ENCODE data around the gene SLC25A33. TPM values are rescaled to one million over a fixed set of nuclear protein-coding genes. Genes with fewer than 3 reads are reported as not detected.

The SLC25A33 gene
- total RNA-seq, 4 donors from 2014 or later: 40.3 to 88.6 (median 49.1) TPM

- no peak for TF ChIP-seq POLR2A (IDR thresholded peaks at IDR 0.05)
- TF ChIP-seq CTCF (IDR thresholded peaks at IDR 0.05 in 4 of 5, conservative IDR thresholded peaks at IDR 0.05 in 1 of 5): no peak
- DNase-seq: no peak
- in situ Hi-C loops (cut with MboI; ENCODE audit: low sequenced_read_pairs in 4 of 4): no loop called here
- H3K4me1 ChIP-seq: peaks cover 0 to 11% of the 10 kb centered on the region in 2 donors
- no peak overlapping the region for H3K4me3 ChIP-seq
- H3K27ac ChIP-seq: no peak overlapping the region
- H3K36me3 ChIP-seq: peaks cover 0 to 25% of the 10 kb centered on the region in 2 donors
- intact Hi-C loops (cut with DNase I; ENCODE audit: low total_unique reads): no loop called here
- no peaks in the 10 kb centered on the region for H3K27me3 ChIP-seq
- H3K9me3 ChIP-seq: no peaks in the 10 kb centered on the region
- no peak for ATAC-seq
Measured at GRCh38 chr1:9606458-9606857, 67.2 kb downstream of the SLC25A33 start.

- Histone ChIP-seq H3K4me3 (no peak overlapping the region), H3K36me3 (peaks cover 0 to 24% of the 10 kb centered on the region in 2 donors), H3K9me3 (no peaks in the 10 kb centered on the region), H3K27me3 (no peaks in the 10 kb centered on the region), H3K27ac (no peak overlapping the region), H3K4me1 (peaks cover 0 to 11% of the 10 kb centered on the region in 2 donors)
- intact Hi-C loops (cut with DNase I; ENCODE audit: low total_unique reads): no loop called here
- DNase-seq: peak in 1 of 2 donors; percentile 55
- ATAC-seq: peak; percentile 32 to 56
- TF ChIP-seq CTCF (IDR thresholded peaks at IDR 0.05 in 4 of 5, conservative IDR thresholded peaks at IDR 0.05 in 1 of 5) (no peak), POLR2A (IDR thresholded peaks at IDR 0.05) (no peak)
- in situ Hi-C loops (cut with MboI; ENCODE audit: low sequenced_read_pairs in 4 of 4): no loop called here
Measured at GRCh38 chr1:9606948-9607347, 67.7 kb downstream of the SLC25A33 start.

- Histone ChIP-seq H3K9me3 (no peaks in the 10 kb centered on the region), H3K4me3 (no peak overlapping the region), H3K4me1 (peaks cover 0 to 11% of the 10 kb centered on the region in 2 donors), H3K27ac (no peak overlapping the region), H3K36me3 (peaks cover 0 to 24% of the 10 kb centered on the region in 2 donors), H3K27me3 (no peaks in the 10 kb centered on the region)
- DNase-seq: no peak
- in situ Hi-C loops (cut with MboI; ENCODE audit: low sequenced_read_pairs in 4 of 4): no loop called here
- ATAC-seq: no peak
- intact Hi-C loops (cut with DNase I; ENCODE audit: low total_unique reads): no loop called here
- TF ChIP-seq CTCF (IDR thresholded peaks at IDR 0.05 in 4 of 5, conservative IDR thresholded peaks at IDR 0.05 in 1 of 5): no peak
- TF ChIP-seq POLR2A (IDR thresholded peaks at IDR 0.05): no peak
Measured at GRCh38 chr1:9607352-9607751, 68.1 kb downstream of the SLC25A33 start.

- TF ChIP-seq POLR2A (IDR thresholded peaks at IDR 0.05): no peak
- TF ChIP-seq CTCF (IDR thresholded peaks at IDR 0.05 in 4 of 5, conservative IDR thresholded peaks at IDR 0.05 in 1 of 5): no peak
- Histone ChIP-seq H3K4me1 (peaks cover 0 to 11% of the 10 kb centered on the region in 2 donors), H3K9me3 (no peaks in the 10 kb centered on the region), H3K36me3 (peaks cover 0 to 20% of the 10 kb centered on the region in 2 donors), H3K27me3 (no peaks in the 10 kb centered on the region), H3K27ac (no peak overlapping the region), H3K4me3 (no peak overlapping the region)
- no peak for ATAC-seq
- in situ Hi-C loops (cut with MboI; ENCODE audit: low sequenced_read_pairs in 4 of 4) (no loop called here), intact Hi-C loops (cut with DNase I; ENCODE audit: low total_unique reads) (no loop called here)
- DNase-seq: no peak
Measured at GRCh38 chr1:9609998-9610397, 70.7 kb downstream of the SLC25A33 start.

GRCh38 chr1:9610548-9610947 is 71.3 kb downstream of the SLC25A33 start:
- TF ChIP-seq POLR2A (IDR thresholded peaks at IDR 0.05) (no peak), CTCF (IDR thresholded peaks at IDR 0.05 in 4 of 5, conservative IDR thresholded peaks at IDR 0.05 in 1 of 5) (no peak)
- ATAC-seq: no peak
- Histone ChIP-seq H3K36me3 (peaks cover 0 to 20% of the 10 kb centered on the region in 2 donors), H3K27ac (no peak overlapping the region), H3K4me3 (no peak overlapping the region), H3K9me3 (no peaks in the 10 kb centered on the region), H3K27me3 (no peaks in the 10 kb centered on the region), H3K4me1 (peaks cover 0 to 11% of the 10 kb centered on the region in 2 donors)
- intact Hi-C loops (cut with DNase I; ENCODE audit: low total_unique reads) (no loop called here), in situ Hi-C loops (cut with MboI; ENCODE audit: low sequenced_read_pairs in 4 of 4) (no loop called here)
- DNase-seq: no peak
